ENCODE data around the gene NEK9.

DNA sequence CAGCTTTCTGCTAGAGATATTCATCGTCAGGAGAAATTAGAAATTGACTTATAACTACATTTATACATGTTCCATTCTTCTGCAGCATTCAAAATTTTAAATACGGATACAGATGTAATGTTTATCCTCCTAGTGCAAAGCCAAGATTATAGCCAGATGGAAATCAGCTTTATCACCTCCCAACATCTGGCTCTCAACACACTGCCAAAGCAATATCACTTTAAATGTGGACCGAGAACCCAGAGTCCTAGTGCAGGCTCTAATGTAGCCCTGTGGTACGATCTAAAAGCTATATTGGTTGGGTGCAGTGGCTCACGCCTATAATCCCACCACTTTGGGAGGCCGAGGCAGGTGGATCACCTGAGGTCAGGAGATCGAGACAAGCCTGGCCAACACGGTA is 82.1 kb downstream of the NEK9 start:
- TF ChIP-seq, protein P1, sequence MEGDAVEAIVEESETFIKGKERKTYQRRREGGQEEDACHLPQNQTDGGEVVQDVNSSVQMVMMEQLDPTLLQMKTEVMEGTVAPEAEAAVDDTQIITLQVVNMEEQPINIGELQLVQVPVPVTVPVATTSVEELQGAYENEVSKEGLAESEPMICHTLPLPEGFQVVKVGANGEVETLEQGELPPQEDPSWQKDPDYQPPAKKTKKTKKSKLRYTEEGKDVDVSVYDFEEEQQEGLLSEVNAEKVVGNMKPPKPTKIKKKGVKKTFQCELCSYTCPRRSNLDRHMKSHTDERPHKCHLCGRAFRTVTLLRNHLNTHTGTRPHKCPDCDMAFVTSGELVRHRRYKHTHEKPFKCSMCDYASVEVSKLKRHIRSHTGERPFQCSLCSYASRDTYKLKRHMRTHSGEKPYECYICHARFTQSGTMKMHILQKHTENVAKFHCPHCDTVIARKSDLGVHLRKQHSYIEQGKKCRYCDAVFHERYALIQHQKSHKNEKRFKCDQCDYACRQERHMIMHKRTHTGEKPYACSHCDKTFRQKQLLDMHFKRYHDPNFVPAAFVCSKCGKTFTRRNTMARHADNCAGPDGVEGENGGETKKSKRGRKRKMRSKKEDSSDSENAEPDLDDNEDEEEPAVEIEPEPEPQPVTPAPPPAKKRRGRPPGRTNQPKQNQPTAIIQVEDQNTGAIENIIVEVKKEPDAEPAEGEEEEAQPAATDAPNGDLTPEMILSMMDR (IDR thresholded peaks at IDR 0.05; ENCODE audit: low read length) = no peak
- TF ChIP-seq EZH2 (IDR thresholded peaks at IDR 0.05; ENCODE audit: borderline replicate concordance, low read length) = no peak

Data from OCI-LY1 (cell line).